HepG2 (cell line): ENCODE results near the gene RFX6. TPM values are rescaled to one million over a fixed set of nuclear protein-coding genes. Genes with fewer than 3 reads are reported as not detected.

Experiments
- ATAC-seq: fragments of 200-7000 bp; cut with Tn5 transposase; 3 replicates; pipeline ENCODE4 v1.9.1; 2020; ENCODE audit warnings: mild to moderate bottlenecking, moderate library complexity
- BruUV-seq: library from RNA; stranded (reverse); fragments of 400-500 nt; replicated peaks from 2 replicates; lab custom pipeline; 2021; lab: Mats Ljungman, UMichigan
- CTCF ChIA-PET: fragments of 300-600 bp; formaldehyde crosslinking; extraction: SDS; loops from one replicate; lab custom pipeline; 2021; ENCODE audit warnings: low total read pairs, inconsistent platforms, low intra/inter-chr PET ratio; lab: Yijun Ruan, JAX
- POLR2A ChIA-PET: fragments of 350-600 bp; sonication (Branson Sonifier 250); formaldehyde crosslinking; loops from one replicate; lab custom pipeline; 2020; ENCODE audit warnings: antibody characterized with exemption, inconsistent platforms; lab: Yijun Ruan, JAX
- DNase-seq: peaks from one replicate; pipeline ENCODE4 v3.0.0-alpha.2; 2015; ENCODE audit warnings: low spot score
- FAIRE-seq: peaks from 3 replicates; lab custom pipeline; 2011; peaks lifted over from hg19 to GRCh38; lab: Jason Lieb, UNC
- H2AFZ ChIP-seq: one replicate; pipeline ENCODE4 v1.6.1; 2011; ENCODE audit warnings: low read length, inconsistent platforms
- H3K27ac ChIP-seq: fragments of 300-600 bp; 3 replicates; pipeline ENCODE4 v1.8.0; 2011; ENCODE audit warnings: mixed run types, mild to moderate bottlenecking, mixed read lengths, low read length, inconsistent platforms; ENCODE audit not compliant: insufficient read depth; ENCODE audit errors: extremely low read length
- H3K27me3 ChIP-seq, 2 experiments: fragments of 200-600 bp in 1 of 2; 2 replicates in 1 of 2; 3 replicates in 1 of 2; pipeline versions ENCODE4 v1.6.0 to v1.8.0; 2011; ENCODE audit warnings: low read length in 2 of 2, mild to moderate bottlenecking in 2 of 2, moderate library complexity in 2 of 2, inconsistent platforms in 1 of 2; ENCODE audit not compliant: insufficient read depth in 2 of 2, control insufficient read depth in 1 of 2
- H3K36me3 ChIP-seq, 2 experiments: fragments of 200-600 bp in 1 of 2; replicated peaks in 1 of 2; 2 replicates in 1 of 2; 3 replicates in 1 of 2; pipeline versions ENCODE4 v1.5.1 to v1.8.0; 2011; ENCODE audit warnings: low read length in 2 of 2, inconsistent platforms in 1 of 2; ENCODE audit not compliant: insufficient read depth in 2 of 2, control insufficient read depth in 1 of 2
- H3K4me1 ChIP-seq: 2 replicates; pipeline ENCODE4 v1.5.1; 2012; ENCODE audit warnings: low read length, inconsistent platforms; ENCODE audit not compliant: insufficient read depth
- H3K4me2 ChIP-seq: 2 replicates; pipeline ENCODE4 v1.6.0; 2011; ENCODE audit warnings: low read depth, low read length, inconsistent platforms
- H3K4me3 ChIP-seq, 3 experiments: fragments of 200-600 bp in 1 of 3; sonication (generic), shearing (Covaris generic) in 1 of 3; replicated peaks in 1 of 3; 2 replicates each; pipeline ENCODE4 v1.5.1; 2011 to 2016; ENCODE audit warnings: low read length in 3 of 3, inconsistent platforms in 2 of 3, low read depth in 2 of 3, mild to moderate bottlenecking in 2 of 3, control low read depth in 1 of 3, mixed read lengths in 1 of 3; ENCODE audit not compliant: insufficient read depth in 1 of 3
- H3K79me2 ChIP-seq: one replicate; pipeline ENCODE4 v1.6.1; 2011; ENCODE audit warnings: low read length, inconsistent platforms; ENCODE audit not compliant: insufficient read depth
- H3K9ac ChIP-seq: 2 replicates; pipeline ENCODE4 v1.6.0; 2011; ENCODE audit warnings: mild to moderate bottlenecking, low read depth, low read length, inconsistent platforms; ENCODE audit not compliant: insufficient read depth
- H3K9me3 ChIP-seq: 2 replicates; pipeline ENCODE4 v1.5.1; 2012; ENCODE audit warnings: mild to moderate bottlenecking, low read length
- H4K20me1 ChIP-seq: 2 replicates; pipeline ENCODE4 v1.6.0; 2011; ENCODE audit warnings: inconsistent platforms, mild to moderate bottlenecking, low read length, moderate library complexity; ENCODE audit not compliant: insufficient read depth
- MIER3 ChIP-seq: IDR thresholded peaks from 2 replicates; pipeline ENCODE4 v1.6.1; 2016; ENCODE audit warnings: missing compliant biosample characterization, borderline replicate concordance
- PRPF4 ChIP-seq: fragments of 200-400 bp; formaldehyde crosslinking; IDR thresholded peaks from 2 replicates; pipeline ENCODE4 v1.6.1; 2016; ENCODE audit warnings: low read length, low read depth; ENCODE audit not compliant: poor library complexity, severe bottlenecking
- RFX5 ChIP-seq: IDR thresholded peaks from 2 replicates; pipeline ENCODE4 v1.6.1; 2011; ENCODE audit warnings: low read depth, low read length, improper control_type of control experiment
- SOX5 ChIP-seq: IDR thresholded peaks from 2 replicates; pipeline ENCODE4 v1.6.1; 2016; ENCODE audit warnings: borderline replicate concordance
- ZFP82 ChIP-seq: sonication (generic); formaldehyde crosslinking; IDR thresholded peaks from 2 replicates; pipeline ENCODE4 v1.5.1; 2020; ENCODE audit warnings: mild to moderate bottlenecking, missing genetic modification reagents, borderline replicate concordance
- ZNF263 ChIP-seq: sonication (generic); formaldehyde crosslinking; IDR thresholded peaks from 2 replicates; pipeline ENCODE4 v1.4.0; 2020; ENCODE audit warnings: missing genetic modification reagents
- ZNF275 ChIP-seq: sonication (generic); formaldehyde crosslinking; IDR thresholded peaks from 2 replicates; pipeline ENCODE4 v1.8.0; 2022; ENCODE audit warnings: missing genetic modification reagents, mild to moderate bottlenecking, inconsistent platforms, borderline replicate concordance
- ZNF430 ChIP-seq: sonication (generic); formaldehyde crosslinking; IDR thresholded peaks from 2 replicates; pipeline ENCODE4 v1.9.0; 2021; ENCODE audit warnings: mild to moderate bottlenecking, missing genetic modification reagents
- ZNF878 ChIP-seq: sonication (generic); formaldehyde crosslinking; IDR thresholded peaks from 2 replicates; pipeline ENCODE4 v1.8.1; 2023; ENCODE audit warnings: mild to moderate bottlenecking, missing genetic modification reagents, moderate library complexity
- in situ Hi-C: cut with HindIII; loops from 2 replicates; pipeline ENCODE4 v1.10.0; 2017; ENCODE audit warnings: low pct_unique_long_range_greater_than_20kb; ENCODE audit not compliant: extremely low pct_ligation_motif_present
- intact Hi-C: fragments of 100-400 bp; cut with micrococcal nuclease; formaldehyde crosslinking; loops from one replicate; pipeline ENCODE4 v1.10.0; 2022; ENCODE audit not compliant: unreplicated experiment
- polyA plus RNA-seq, 8 experiments: library from polyadenylated mRNA; depleted of rRNA in 3 of 8; stranded (reverse) in 7 of 8; unstranded in 1 of 8; fragments of >200 nt; fragmentation: Illumina TruSeq in 4 of 8; extraction: Trizol in 4 of 8; gene quantifications; 2 replicates each; pipeline versions ENCODE4 v1.2.1 to v1.2.3, GENCODE V29; 2011 to 2016; ENCODE audit warnings: low read depth in 4 of 8, missing spikeins in 1 of 8, mixed read lengths in 1 of 8; ENCODE audit not compliant: insufficient read depth in 1 of 8
- total RNA-seq, 5 experiments: library from RNA; depleted of rRNA; stranded (reverse); fragments of >200 nt; fragmentation: Illumina TruSeq; extraction: Trizol; gene quantifications; 2 replicates each; pipeline ENCODE4 v1.2.3, GENCODE V29; 2016; ENCODE audit warnings: low read depth in 1 of 5
- TF ChIP-seq, protein P1 (sequence below): sonication (generic); formaldehyde crosslinking; IDR thresholded peaks from 2 replicates; pipeline ENCODE4 v1.8.0; 2022; ENCODE audit warnings: mild to moderate bottlenecking, missing genetic modification reagents
- TF ChIP-seq, protein P2 (sequence below): sonication (generic); formaldehyde crosslinking; IDR thresholded peaks from 2 replicates; pipeline ENCODE4 v1.8.1; 2023; ENCODE audit warnings: mild to moderate bottlenecking, missing genetic modification reagents

RFX6 gene
- total and polyA plus RNA-seq, 2 of the 13 experiments (the other 11 are each of a cell fraction or from before 2014, with no cell fraction given): 0.04 TPM; not detected in 1

DNA sequence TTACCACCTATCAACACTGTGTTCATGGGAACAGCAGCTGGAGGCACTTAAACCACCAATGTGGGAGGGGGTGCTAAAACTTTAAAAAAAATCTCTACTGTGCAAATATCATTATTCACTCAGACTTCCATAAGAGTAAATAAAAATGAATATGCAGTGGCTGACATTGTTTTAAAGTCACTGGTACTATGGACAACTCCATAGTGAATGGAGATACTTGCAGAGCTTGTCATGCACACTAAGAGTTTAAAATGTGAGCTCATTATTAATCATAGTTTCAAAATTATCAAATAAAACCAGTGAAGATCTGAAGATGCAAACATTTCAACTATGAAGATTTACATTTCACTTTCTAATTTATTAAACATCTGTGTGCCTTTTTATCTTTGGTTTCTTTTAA lies 54.4 kb downstream of the RFX6 start:
- TF ChIP-seq ZNF878 (CRISPR knock-in tag) (no peak), ZNF275 (CRISPR knock-in tag) (no peak), SOX5 (CRISPR knock-in tag) (no peak), PRPF4 (no peak), MIER3 (CRISPR knock-in tag) (no peak), ZNF430 (CRISPR knock-in tag) (no peak), RFX5 (no peak), ZFP82 (CRISPR knock-in tag) (no peak), ZNF263 (CRISPR knock-in tag) (no peak)
- TF ChIP-seq, protein P1, sequence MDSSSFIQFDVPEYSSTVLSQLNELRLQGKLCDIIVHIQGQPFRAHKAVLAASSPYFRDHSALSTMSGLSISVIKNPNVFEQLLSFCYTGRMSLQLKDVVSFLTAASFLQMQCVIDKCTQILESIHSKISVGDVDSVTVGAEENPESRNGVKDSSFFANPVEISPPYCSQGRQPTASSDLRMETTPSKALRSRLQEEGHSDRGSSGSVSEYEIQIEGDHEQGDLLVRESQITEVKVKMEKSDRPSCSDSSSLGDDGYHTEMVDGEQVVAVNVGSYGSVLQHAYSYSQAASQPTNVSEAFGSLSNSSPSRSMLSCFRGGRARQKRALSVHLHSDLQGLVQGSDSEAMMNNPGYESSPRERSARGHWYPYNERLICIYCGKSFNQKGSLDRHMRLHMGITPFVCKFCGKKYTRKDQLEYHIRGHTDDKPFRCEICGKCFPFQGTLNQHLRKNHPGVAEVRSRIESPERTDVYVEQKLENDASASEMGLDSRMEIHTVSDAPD: no peak
- TF ChIP-seq, protein P2, sequence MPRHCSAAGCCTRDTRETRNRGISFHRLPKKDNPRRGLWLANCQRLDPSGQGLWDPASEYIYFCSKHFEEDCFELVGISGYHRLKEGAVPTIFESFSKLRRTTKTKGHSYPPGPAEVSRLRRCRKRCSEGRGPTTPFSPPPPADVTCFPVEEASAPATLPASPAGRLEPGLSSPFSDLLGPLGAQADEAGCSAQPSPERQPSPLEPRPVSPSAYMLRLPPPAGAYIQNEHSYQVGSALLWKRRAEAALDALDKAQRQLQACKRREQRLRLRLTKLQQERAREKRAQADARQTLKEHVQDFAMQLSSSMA (CRISPR knock-in tag): no peak
- ATAC-seq: no peak
- Histone ChIP-seq H4K20me1 (no peaks in the 10 kb centered on the region), H3K27ac (no peak overlapping the region), H3K79me2 (no peaks in the 10 kb centered on the region), H3K4me3 (no peak overlapping the region), H2AFZ (no peak overlapping the region), H3K4me1 (no peaks in the 10 kb centered on the region), H3K27me3 (no peaks in the 10 kb centered on the region), H3K9ac (no peak overlapping the region), H3K9me3 (no peaks in the 10 kb centered on the region), H3K4me2 (no peak overlapping the region), H3K36me3 (no peaks in the 10 kb centered on the region)
- BruUV-seq: no TSS peak
- CTCF ChIA-PET: no interaction called here
- FAIRE-seq: no peak
- intact Hi-C loops (no loop called here), in situ Hi-C loops (no loop called here)
- no peak for DNase-seq
- POLR2A ChIA-PET: no interaction called here
